Lower leg skin (tissue), 4 donors: ENCODE results near the gene PPP1R12A. TPM values are rescaled to one million over a fixed set of nuclear protein-coding genes. Genes with fewer than 3 reads are reported as not detected.

Experiments
- DNase-seq, 2 donors: peaks; one replicate each; pipeline ENCODE4 v3.0.0-alpha.2; 2019; ENCODE audit warnings: low spot score in 2 of 2
- H3K4me3 ChIP-seq: fragments of 200-600 bp; sonication (generic); 2 replicates; pipeline ENCODE4 v1.5.1; 2017; ENCODE audit warnings: mild to moderate bottlenecking, low read depth; ENCODE audit not compliant: poor library complexity, severe bottlenecking
- POLR2A ChIP-seq, 2 donors: fragments of 450-650 bp; IDR thresholded peaks; one replicate each; pipeline ENCODE4 v1.6.1; 2016 to 2017; ENCODE audit warnings: antibody characterized with exemption in 2 of 2, mild to moderate bottlenecking in 1 of 2, moderate library complexity in 1 of 2
- WGBS, 2 donors: methylation state at CpG; one replicate each; pipeline ENCODE4 v1.1.5; 2018; 5-methylcytosine and 5-hydroxymethylcytosine counted together
- intact Hi-C: fragments of 100-400 bp; cut with DNase I; formaldehyde crosslinking; loops from one replicate; pipeline ENCODE4 v1.15.0; 2023; ENCODE audit warnings: low total_unique reads
- total RNA-seq, 4 donors: library from RNA; depleted of rRNA; stranded (reverse); fragments of >200 nt; gene quantifications; one replicate each; pipeline ENCODE4 v1.1.0, GENCODE V29; 2016
- TF ChIP-seq, protein P1 (sequence below), 3 donors: fragments of 450-650 bp; IDR thresholded peaks; one replicate each; pipeline ENCODE4 v1.5.1; 2016; ENCODE audit warnings: antibody characterized with exemption in 3 of 3, mild to moderate bottlenecking in 3 of 3, moderate library complexity in 2 of 3

Gene PPP1R12A
- total RNA-seq, 4 donors from 2014 or later, result 47.6 to 64.1 (median 56.6) TPM

DNA sequence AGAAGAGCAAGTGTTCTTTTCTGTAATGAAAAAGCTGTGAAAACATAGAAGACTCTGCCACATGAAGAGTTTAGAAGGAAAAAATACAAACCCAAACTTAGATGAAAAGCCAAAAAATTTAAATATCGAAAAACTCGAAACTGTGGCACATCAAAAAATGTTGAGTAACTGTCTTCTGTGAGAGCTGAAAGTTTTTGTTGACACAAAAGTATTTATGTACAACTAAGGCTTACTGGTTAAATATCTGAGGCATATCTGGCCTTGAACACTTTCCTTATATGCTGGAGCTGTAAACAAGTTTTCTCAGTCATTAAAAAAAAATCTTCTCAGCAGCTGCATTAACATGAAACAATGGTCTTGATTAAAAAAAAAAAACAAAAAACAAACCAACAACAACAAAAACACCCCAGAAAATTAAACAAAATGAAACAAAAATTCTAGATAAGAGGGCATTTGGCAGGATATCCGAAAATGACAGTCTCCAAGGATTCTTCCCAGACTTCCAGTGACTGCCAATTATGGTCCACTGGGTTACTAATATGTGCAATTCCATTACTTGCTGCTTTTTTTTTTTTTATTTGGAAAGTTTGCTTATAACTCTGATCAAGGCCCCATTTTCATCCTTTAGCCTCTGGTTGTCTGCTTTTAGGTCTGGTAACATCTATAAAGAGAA, 159.4 kb downstream of the PPP1R12A start:
- intact Hi-C loops, result no loop called here
- H3K4me3 ChIP-seq, result no peak overlapping the region
- WGBS, 2 donors, result 67 to 70% methylated on average over 3 of the region's 3 CpGs
- DNase-seq, result no peak
- TF ChIP-seq, protein P1, sequence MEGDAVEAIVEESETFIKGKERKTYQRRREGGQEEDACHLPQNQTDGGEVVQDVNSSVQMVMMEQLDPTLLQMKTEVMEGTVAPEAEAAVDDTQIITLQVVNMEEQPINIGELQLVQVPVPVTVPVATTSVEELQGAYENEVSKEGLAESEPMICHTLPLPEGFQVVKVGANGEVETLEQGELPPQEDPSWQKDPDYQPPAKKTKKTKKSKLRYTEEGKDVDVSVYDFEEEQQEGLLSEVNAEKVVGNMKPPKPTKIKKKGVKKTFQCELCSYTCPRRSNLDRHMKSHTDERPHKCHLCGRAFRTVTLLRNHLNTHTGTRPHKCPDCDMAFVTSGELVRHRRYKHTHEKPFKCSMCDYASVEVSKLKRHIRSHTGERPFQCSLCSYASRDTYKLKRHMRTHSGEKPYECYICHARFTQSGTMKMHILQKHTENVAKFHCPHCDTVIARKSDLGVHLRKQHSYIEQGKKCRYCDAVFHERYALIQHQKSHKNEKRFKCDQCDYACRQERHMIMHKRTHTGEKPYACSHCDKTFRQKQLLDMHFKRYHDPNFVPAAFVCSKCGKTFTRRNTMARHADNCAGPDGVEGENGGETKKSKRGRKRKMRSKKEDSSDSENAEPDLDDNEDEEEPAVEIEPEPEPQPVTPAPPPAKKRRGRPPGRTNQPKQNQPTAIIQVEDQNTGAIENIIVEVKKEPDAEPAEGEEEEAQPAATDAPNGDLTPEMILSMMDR (IDR thresholded peaks at IDR 0.05), result no peak
- no peak for TF ChIP-seq POLR2A (IDR thresholded peaks at IDR 0.05)

DNA sequence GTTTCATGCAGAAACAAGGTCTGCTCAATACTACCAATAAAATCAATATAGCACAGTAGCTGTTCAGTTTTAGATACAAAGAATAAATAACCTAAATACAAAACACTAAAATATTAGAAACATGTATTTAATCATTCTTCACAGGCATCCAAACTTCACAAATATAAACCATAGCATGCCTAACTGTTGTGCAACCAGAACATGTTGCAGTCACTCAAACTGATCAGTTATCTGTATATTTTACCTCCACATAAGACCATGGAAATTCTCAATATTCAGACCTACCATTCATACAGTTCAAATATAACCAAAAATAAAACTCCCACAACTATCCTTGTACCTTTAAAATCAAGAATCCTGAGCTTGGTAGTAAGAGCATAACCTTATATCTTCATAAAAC, 161.0 kb downstream of the PPP1R12A start:
- TF ChIP-seq, protein P1 (IDR thresholded peaks at IDR 0.05), result no peak
- TF ChIP-seq POLR2A (IDR thresholded peaks at IDR 0.05), result no peak
- DNase-seq, result no peak
- no peak overlapping the region for H3K4me3 ChIP-seq
- intact Hi-C loops, result no loop called here

DNA sequence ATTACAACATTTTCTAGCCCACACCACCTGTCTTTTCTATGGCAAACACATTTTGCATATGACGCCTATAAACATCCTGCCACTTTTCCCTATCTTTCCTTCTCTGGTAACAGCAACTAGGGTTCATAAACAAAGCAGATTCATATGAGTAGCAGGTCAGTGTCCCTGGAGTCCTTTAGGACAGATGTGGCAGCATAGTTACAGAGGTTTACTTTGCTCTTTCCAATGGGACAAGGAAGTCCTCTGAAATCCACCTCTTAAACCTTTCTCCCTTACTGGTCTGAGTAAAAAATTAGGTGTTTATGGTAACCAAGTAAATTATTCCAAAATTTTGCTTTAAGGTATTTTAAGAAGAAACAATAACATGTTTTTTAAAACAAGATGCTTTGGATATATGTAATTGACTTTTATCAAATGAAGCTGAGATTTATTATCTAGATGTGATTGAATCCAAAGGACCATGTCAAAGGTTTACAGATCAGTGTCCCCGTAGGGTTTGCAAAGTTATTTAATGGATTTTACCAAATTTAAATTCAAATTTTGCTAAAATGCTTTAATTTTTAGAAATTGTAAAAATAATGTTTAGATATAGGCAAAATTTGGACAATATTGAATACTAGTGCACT, 164.9 kb downstream of the PPP1R12A start:
- intact Hi-C loops, result no loop called here
- 89 to 91% methylated on average over 2 of the region's 2 CpGs for WGBS, 2 donors
- H3K4me3 ChIP-seq, result no peak overlapping the region
- DNase-seq, result no peak
- TF ChIP-seq, protein P1 (IDR thresholded peaks at IDR 0.05), result no peak
- no peak for TF ChIP-seq POLR2A (IDR thresholded peaks at IDR 0.05)

DNA sequence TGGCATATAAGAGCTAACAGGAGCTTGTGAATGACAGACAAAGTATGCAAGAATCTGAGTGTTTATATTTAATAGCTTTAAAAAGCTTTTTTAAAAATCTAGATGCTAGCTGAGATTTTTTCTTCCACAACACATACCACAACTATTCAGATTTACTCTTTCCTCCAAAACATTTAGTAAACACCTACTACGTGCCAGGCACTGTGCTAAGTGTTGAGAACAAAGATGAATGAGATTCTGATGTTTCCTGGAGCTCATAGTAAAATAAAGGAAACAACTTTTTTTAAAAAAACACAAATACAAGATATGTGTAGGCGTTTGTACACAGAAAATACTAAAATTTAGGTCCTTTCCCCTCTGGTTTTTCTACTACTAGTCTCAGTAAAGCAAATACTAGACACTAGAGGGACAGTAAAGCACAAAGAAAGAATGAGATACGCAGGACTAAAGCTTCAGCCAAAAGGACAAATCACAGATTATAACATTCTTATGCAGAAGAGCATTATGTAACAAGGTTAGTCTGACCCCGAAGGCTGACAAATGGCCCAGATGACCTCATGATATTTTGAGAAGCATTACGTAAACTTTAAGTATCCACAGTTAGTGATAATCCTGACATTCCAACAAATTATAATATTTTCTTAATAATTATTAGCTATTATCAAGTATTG, 165.6 kb downstream of the PPP1R12A start:
- WGBS, 2 donors, result 64 to 72% methylated on average over 5 of the region's 5 CpGs

DNA sequence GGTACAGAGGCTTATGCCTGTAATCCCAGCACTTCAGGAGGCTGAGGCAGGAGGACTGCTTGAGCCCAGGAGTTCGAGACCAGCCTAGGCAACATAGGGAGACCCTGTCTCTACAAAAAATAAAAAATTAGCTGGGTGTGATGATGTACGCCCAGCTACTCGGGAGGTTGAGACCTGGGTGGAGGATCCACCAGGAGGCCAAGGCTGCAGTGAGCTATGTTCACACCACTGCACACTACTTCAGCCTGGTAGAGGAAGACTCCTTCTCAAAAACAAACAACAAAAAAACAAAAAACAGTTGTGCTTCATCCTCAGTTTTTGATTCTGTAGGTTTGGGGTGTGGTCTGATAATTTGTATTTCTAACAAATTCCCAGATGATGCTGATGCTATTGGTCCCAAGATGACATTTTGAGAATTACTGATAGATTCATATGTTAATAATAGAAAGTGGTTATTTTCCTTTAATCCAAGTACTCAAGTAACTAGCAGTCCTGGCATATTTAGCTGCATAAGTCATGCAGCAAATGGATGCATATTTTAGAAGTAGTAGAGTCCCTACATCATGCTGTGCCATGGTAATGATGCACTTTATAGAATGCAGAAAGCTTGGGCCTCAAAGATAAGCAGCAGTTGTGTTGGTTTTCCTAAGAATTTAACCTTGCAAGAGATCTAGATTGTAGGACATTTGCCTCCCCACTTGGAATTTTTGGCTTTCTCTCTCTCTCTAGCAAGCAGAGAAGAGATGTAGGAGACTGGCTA, 168.0 kb downstream of the PPP1R12A start:
- intact Hi-C loops, result no loop called here
- no peak for DNase-seq
- no peak for TF ChIP-seq POLR2A (IDR thresholded peaks at IDR 0.05)
- TF ChIP-seq, protein P1 (IDR thresholded peaks at IDR 0.05), result no peak
- H3K4me3 ChIP-seq, result no peak overlapping the region
- WGBS, 2 donors, result 95 to 98% methylated on average over 3 of the region's 3 CpGs

More for the DNA sequence above, 165.6 kb downstream of the PPP1R12A start:
- DNase-seq, result no peak
- intact Hi-C loops, result no loop called here
- TF ChIP-seq POLR2A (IDR thresholded peaks at IDR 0.05), result no peak
- H3K4me3 ChIP-seq, result no peak overlapping the region

DNA sequence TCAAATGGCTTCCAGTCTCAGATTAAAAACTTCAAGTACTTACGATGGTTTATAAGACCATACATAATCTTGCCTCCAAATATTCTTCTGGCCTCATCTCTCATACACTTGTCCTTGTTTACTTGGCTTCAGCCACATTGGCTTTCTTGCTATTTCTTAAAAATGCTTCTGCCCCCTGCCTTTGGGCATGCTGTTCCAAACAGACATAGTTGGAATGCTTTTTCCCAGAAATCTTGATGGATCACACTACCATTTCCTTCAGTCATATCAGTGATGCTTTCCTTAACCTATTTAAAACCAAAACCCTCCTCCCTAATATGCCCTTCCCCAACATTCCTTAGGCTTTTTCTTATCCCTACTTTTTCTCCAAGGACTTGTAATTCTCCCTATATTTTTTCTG, 169.7 kb downstream of the PPP1R12A start:
- intact Hi-C loops, result no loop called here
- no peak for DNase-seq
- TF ChIP-seq POLR2A (IDR thresholded peaks at IDR 0.05), result no peak
- TF ChIP-seq, protein P1 (IDR thresholded peaks at IDR 0.05), result no peak
- WGBS, 2 donors, result 74 to 85% methylated on average over 1 of the region's 1 CpG
- H3K4me3 ChIP-seq, result no peak overlapping the region
